Astrocyte (in vitro differentiated cells and primary cell): ENCODE measurements around the gene ZSCAN10. TPM values are rescaled to one million over a fixed set of nuclear protein-coding genes. Genes with fewer than 3 reads are reported as not detected.
A peak's percentile ranks its signal among the peaks of the same experiment; 100 is the strongest.

Experiments used
- DNase-seq: peaks from one replicate; pipeline ENCODE4 v3.0.0-alpha.2; 2010; ENCODE audit warnings: low read depth
- FAIRE-seq: peaks from 2 replicates; lab custom pipeline; 2011; peaks lifted over from hg19 to GRCh38; lab: Jason Lieb, UNC
- H2AFZ ChIP-seq: 2 replicates; pipeline ENCODE4 v1.6.0; 2012; ENCODE audit warnings: low read depth, low read length, inconsistent platforms
- H3K27ac ChIP-seq: 2 replicates; pipeline ENCODE4 v1.5.1; 2011; ENCODE audit warnings: low read depth, low read length, inconsistent platforms
- H3K27me3 ChIP-seq: 2 replicates; pipeline ENCODE4 v1.6.0; 2011; ENCODE audit warnings: low read length, inconsistent platforms; ENCODE audit not compliant: insufficient read depth
- H3K36me3 ChIP-seq: 2 replicates; pipeline ENCODE4 v1.5.1; 2011; ENCODE audit warnings: low read length, inconsistent platforms; ENCODE audit not compliant: insufficient read depth
- H3K4me1 ChIP-seq: 2 replicates; pipeline ENCODE4 v1.5.1; 2011; ENCODE audit warnings: low read length, inconsistent platforms; ENCODE audit not compliant: insufficient read depth
- H3K4me2 ChIP-seq: 2 replicates; pipeline ENCODE4 v1.6.0; 2012; ENCODE audit warnings: low read length, inconsistent platforms
- H3K4me3 ChIP-seq: 2 replicates; pipeline ENCODE4 v1.5.1; 2011; ENCODE audit warnings: low read depth, mild to moderate bottlenecking, low read length, inconsistent platforms; ENCODE audit not compliant: insufficient read depth
- H3K79me2 ChIP-seq: 2 replicates; pipeline ENCODE4 v1.6.0; 2012; ENCODE audit warnings: mild to moderate bottlenecking, low read length, inconsistent platforms; ENCODE audit not compliant: insufficient read depth
- H3K9ac ChIP-seq: 2 replicates; pipeline ENCODE4 v1.6.0; 2012; ENCODE audit warnings: mild to moderate bottlenecking, low read length, inconsistent platforms
- H3K9me3 ChIP-seq: 2 replicates; pipeline ENCODE4 v1.5.1; 2012; ENCODE audit warnings: low read depth, mild to moderate bottlenecking, low read length, inconsistent platforms; ENCODE audit not compliant: insufficient read depth
- H4K20me1 ChIP-seq: 2 replicates; pipeline ENCODE4 v1.6.0; 2012; ENCODE audit warnings: low read length, inconsistent platforms; ENCODE audit not compliant: insufficient read depth
- H3K27ac Mint-ChIP-seq: one replicate; pipeline ENCODE4 v1.8.0; 2021; ENCODE audit warnings: mild to moderate bottlenecking, mixed read lengths; ENCODE audit not compliant: unreplicated experiment
- H3K27me3 Mint-ChIP-seq: one replicate; pipeline ENCODE4 v1.8.0; 2021; ENCODE audit warnings: low read depth, mixed read lengths; ENCODE audit not compliant: unreplicated experiment
- H3K36me3 Mint-ChIP-seq: one replicate; pipeline ENCODE4 v1.8.0; 2021; ENCODE audit warnings: low read depth, mixed read lengths; ENCODE audit not compliant: unreplicated experiment
- H3K4me1 Mint-ChIP-seq: one replicate; pipeline ENCODE4 v1.8.0; 2021; ENCODE audit warnings: low read depth, mixed read lengths; ENCODE audit not compliant: unreplicated experiment
- H3K4me3 Mint-ChIP-seq: one replicate; pipeline ENCODE4 v1.8.0; 2021; ENCODE audit warnings: mild to moderate bottlenecking, moderate library complexity, mixed read lengths; ENCODE audit not compliant: unreplicated experiment
- H3K9me3 Mint-ChIP-seq: one replicate; pipeline ENCODE4 v1.8.0; 2021; ENCODE audit warnings: mild to moderate bottlenecking, mixed read lengths; ENCODE audit not compliant: unreplicated experiment
- EZH2 ChIP-seq: IDR thresholded peaks from 2 replicates; pipeline ENCODE4 v1.6.1; 2012; ENCODE audit warnings: mild to moderate bottlenecking, low read length, inconsistent platforms; ENCODE audit not compliant: insufficient read depth
- total RNA-seq: library from RNA; stranded (reverse); gene quantifications from 2 replicates; pipeline ENCODE4 v1.2.1, GENCODE V29; 2021
- TF ChIP-seq, protein P1 (sequence below): IDR thresholded peaks from 2 replicates; pipeline ENCODE4 v1.5.1; 2011; ENCODE audit warnings: low read depth, mild to moderate bottlenecking, inconsistent platforms, low read length, moderate library complexity; ENCODE audit not compliant: insufficient read depth

ZSCAN10 gene
- total RNA-seq, 1 donor from 2014 or later: 0.25 TPM

- H3K4me1 ChIP-seq: peaks cover 2% of the 10 kb centered on the region
- Mint-ChIP-seq H3K9me3 (no peaks in the 10 kb centered on the region), H3K27ac (no peak overlapping the region), H3K4me3 (no peak overlapping the region), H3K4me1 (no peaks in the 10 kb centered on the region), H3K27me3 (peaks cover 7% of the 10 kb centered on the region), H3K36me3 (peaks cover 11% of the 10 kb centered on the region)
- H3K9ac ChIP-seq: no peak overlapping the region
- H4K20me1 ChIP-seq: no peaks in the 10 kb centered on the region
- no peaks in the 10 kb centered on the region for H3K79me2 ChIP-seq
- H3K9me3 ChIP-seq: no peaks in the 10 kb centered on the region
- no peaks in the 10 kb centered on the region for H3K36me3 ChIP-seq
- no peak overlapping the region for H3K4me3 ChIP-seq
- H2AFZ ChIP-seq: no peak overlapping the region
- DNase-seq: no peak
- H3K27me3 ChIP-seq: no peaks in the 10 kb centered on the region
- no peak overlapping the region for H3K27ac ChIP-seq
- no peak for FAIRE-seq
- TF ChIP-seq, protein P1, sequence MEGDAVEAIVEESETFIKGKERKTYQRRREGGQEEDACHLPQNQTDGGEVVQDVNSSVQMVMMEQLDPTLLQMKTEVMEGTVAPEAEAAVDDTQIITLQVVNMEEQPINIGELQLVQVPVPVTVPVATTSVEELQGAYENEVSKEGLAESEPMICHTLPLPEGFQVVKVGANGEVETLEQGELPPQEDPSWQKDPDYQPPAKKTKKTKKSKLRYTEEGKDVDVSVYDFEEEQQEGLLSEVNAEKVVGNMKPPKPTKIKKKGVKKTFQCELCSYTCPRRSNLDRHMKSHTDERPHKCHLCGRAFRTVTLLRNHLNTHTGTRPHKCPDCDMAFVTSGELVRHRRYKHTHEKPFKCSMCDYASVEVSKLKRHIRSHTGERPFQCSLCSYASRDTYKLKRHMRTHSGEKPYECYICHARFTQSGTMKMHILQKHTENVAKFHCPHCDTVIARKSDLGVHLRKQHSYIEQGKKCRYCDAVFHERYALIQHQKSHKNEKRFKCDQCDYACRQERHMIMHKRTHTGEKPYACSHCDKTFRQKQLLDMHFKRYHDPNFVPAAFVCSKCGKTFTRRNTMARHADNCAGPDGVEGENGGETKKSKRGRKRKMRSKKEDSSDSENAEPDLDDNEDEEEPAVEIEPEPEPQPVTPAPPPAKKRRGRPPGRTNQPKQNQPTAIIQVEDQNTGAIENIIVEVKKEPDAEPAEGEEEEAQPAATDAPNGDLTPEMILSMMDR: no peak
- no peak for TF ChIP-seq EZH2
- no peak overlapping the region for H3K4me2 ChIP-seq
Measured at GRCh38 chr16:3145151-3145550, 46.1 kb upstream of the ZSCAN10 start.

DNA sequence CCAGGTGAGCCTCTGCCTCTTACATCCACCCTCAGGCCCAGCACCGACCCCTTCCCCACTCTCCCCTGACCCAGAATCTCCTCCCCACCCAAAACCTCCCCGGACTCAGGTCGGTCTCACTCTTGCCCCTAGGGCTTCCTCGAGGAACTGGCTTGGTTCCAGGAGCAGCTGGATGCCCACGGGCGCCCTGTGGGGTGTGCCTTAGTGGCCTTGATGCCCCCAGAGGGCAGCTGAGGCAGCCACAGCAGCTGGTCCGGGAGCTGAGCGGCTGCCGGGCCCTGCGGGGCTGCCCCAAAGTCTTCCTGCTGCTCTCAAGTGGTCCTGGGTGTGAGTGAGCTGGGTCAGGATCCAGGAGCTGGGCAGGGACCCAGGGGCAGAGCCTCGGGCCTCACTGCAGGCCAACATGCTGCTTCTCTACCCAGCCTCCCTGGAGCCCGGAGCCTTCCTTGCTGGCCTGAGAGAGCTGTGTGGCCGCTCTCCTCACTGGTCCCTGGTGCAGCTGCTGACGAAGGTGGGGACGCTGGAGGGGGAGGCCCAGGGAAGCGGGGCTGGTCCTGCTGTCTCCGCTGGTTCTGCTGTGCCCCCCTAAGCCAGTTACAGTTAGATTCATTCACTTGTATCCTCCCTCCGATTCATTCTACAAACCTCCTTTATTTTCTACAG is 45.4 kb upstream of the ZSCAN10 start:
- Histone ChIP-seq H3K79me2 (no peaks in the 10 kb centered on the region), H4K20me1 (no peaks in the 10 kb centered on the region), H3K4me2 (no peak overlapping the region), H3K9me3 (no peaks in the 10 kb centered on the region), H3K4me1 (peaks cover 2% of the 10 kb centered on the region), H3K27ac (no peak overlapping the region), H3K4me3 (no peak overlapping the region), H3K9ac (no peak overlapping the region), H2AFZ (no peak overlapping the region), H3K27me3 (no peaks in the 10 kb centered on the region), H3K36me3 (no peaks in the 10 kb centered on the region)
- DNase-seq: no peak
- TF ChIP-seq EZH2: no peak
- TF ChIP-seq, protein P1: no peak
- H3K36me3 Mint-ChIP-seq: peaks cover 14% of the 10 kb centered on the region
- FAIRE-seq: no peak
- H3K4me3 Mint-ChIP-seq: no peak overlapping the region
- H3K4me1 Mint-ChIP-seq: peaks cover 7% of the 10 kb centered on the region
- no peak overlapping the region for H3K27ac Mint-ChIP-seq
- H3K27me3 Mint-ChIP-seq: peaks cover 7% of the 10 kb centered on the region
- H3K9me3 Mint-ChIP-seq: no peaks in the 10 kb centered on the region

DNA sequence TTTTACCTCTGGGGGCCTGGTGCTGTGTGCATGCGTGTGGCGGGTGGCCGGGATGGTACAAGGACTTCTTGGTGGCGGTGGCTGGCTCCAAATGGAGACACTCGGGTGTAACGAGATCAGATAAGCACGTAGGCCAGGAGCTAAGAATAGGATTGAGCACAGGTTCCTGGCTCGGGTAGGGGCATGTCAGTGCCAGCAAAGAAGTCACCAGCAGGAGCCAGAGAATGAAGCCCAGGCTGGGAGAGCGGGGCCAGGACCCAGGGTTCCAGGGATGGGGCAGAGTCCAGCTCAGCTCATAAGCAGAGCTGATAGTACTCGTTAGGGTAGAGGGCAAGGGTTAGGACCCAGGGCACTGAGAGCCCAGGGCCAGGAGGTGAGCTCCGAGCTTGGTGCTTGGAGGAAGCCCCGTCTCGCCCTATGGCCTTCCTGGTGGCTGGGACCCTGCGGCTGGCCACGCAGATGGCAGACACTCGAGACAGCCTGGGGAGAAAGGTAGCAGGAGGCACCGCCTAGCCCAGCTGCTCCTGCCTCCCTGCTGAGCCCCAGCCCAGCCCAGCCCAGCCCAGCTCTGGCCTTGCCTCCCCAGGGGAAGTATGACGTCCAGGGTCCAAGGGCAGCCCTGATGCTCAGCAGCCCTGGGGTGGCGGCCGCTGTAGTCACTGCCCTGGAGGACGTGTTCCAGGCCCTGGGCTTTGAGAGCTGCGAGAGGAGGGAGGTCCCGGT is 44.7 kb upstream of the ZSCAN10 start:
- FAIRE-seq: no peak

More for the DNA sequence above, 44.7 kb upstream of the ZSCAN10 start:
- Histone ChIP-seq H3K27me3 (no peaks in the 10 kb centered on the region), H3K79me2 (no peaks in the 10 kb centered on the region), H2AFZ (no peak overlapping the region), H3K36me3 (no peaks in the 10 kb centered on the region), H3K4me2 (no peak overlapping the region), H3K4me3 (no peak overlapping the region), H3K27ac (no peak overlapping the region), H4K20me1 (no peaks in the 10 kb centered on the region), H3K9me3 (no peaks in the 10 kb centered on the region), H3K4me1 (no peaks in the 10 kb centered on the region), H3K9ac (no peak overlapping the region)
- no peak for TF ChIP-seq EZH2
- TF ChIP-seq, protein P1: no peak
- Mint-ChIP-seq H3K9me3 (no peaks in the 10 kb centered on the region), H3K36me3 (peaks cover 14% of the 10 kb centered on the region), H3K27ac (no peak overlapping the region), H3K4me1 (peaks cover 8% of the 10 kb centered on the region), H3K27me3 (peaks cover 7% of the 10 kb centered on the region), H3K4me3 (peak overlapping the region; percentile 36)
- no peak for DNase-seq
